Loucy (cell line): ENCODE data around the gene PPIC.

Source experiments
- H2AFZ ChIP-seq: fragments of 200-600 bp; sonication (generic); 2 replicates; pipeline ENCODE4 v1.6.0; 2016; ENCODE audit warnings: antibody characterized with exemption, mild to moderate bottlenecking, low read length, moderate library complexity
- H3F3A ChIP-seq: fragments of 200-600 bp; 2 replicates; pipeline ENCODE4 v1.6.0; 2016; ENCODE audit warnings: antibody characterized with exemption, low read depth, mild to moderate bottlenecking
- H3K27me3 ChIP-seq: fragments of 200-600 bp; sonication (generic); 2 replicates; pipeline ENCODE4 v1.6.1; 2014; ENCODE audit warnings: low read length, mild to moderate bottlenecking; ENCODE audit not compliant: insufficient read depth, poor library complexity, severe bottlenecking
- H3K36me3 ChIP-seq: fragments of 200-600 bp; sonication (generic); 2 replicates; pipeline ENCODE4 v1.6.1; 2016; ENCODE audit warnings: low read length; ENCODE audit not compliant: insufficient read depth
- H3K4me1 ChIP-seq: fragments of 200-600 bp; sonication (generic); 2 replicates; pipeline ENCODE4 v1.5.1; 2014; ENCODE audit warnings: low read length, mild to moderate bottlenecking; ENCODE audit not compliant: insufficient read depth, poor library complexity, severe bottlenecking
- H3K4me2 ChIP-seq: fragments of 200-600 bp; sonication (generic); 2 replicates; pipeline ENCODE4 v1.6.0; 2014; ENCODE audit warnings: antibody characterized with exemption, low read length, low read depth, mild to moderate bottlenecking; ENCODE audit not compliant: poor library complexity, severe bottlenecking
- H3K4me3 ChIP-seq: fragments of 200-600 bp; sonication (generic); 2 replicates; pipeline ENCODE4 v1.5.1; 2014; ENCODE audit warnings: low read length, mild to moderate bottlenecking, mixed read lengths; ENCODE audit not compliant: poor library complexity, severe bottlenecking
- H3K79me2 ChIP-seq: fragments of 200-600 bp; sonication (generic); 2 replicates; pipeline ENCODE4 v1.6.1; 2014; ENCODE audit warnings: low read length; ENCODE audit not compliant: insufficient read depth
- H3K9ac ChIP-seq: fragments of 200-600 bp; sonication (generic); 2 replicates; pipeline ENCODE4 v1.6.0; 2014; ENCODE audit warnings: mild to moderate bottlenecking, low read depth, low read length, moderate library complexity; ENCODE audit not compliant: poor library complexity, severe bottlenecking
- H3K9me2 ChIP-seq: fragments of 200-600 bp; sonication (generic); replicated peaks from 2 replicates; pipeline ENCODE4 v1.6.1; 2016; ENCODE audit warnings: low read depth, low read length, mixed read lengths
- H3K9me3 ChIP-seq: fragments of 200-600 bp; sonication (generic); 2 replicates; pipeline ENCODE4 v1.6.1; 2014; ENCODE audit warnings: mild to moderate bottlenecking, antibody characterized with exemption, low read length, low read depth; ENCODE audit not compliant: insufficient read depth
- H4K20me1 ChIP-seq: fragments of 200-600 bp; sonication (generic); 2 replicates; pipeline ENCODE4 v1.6.0; 2014; ENCODE audit warnings: antibody characterized with exemption, low read length, mild to moderate bottlenecking; ENCODE audit not compliant: insufficient read depth, poor library complexity, severe bottlenecking
- CTCF ChIP-seq: fragments of 200-600 bp; sonication (generic); conservative IDR thresholded peaks from 2 replicates; pipeline ENCODE4 v1.5.1; 2014; ENCODE audit warnings: mild to moderate bottlenecking, antibody characterized with exemption, low read length
- EZH2phosphoT487 ChIP-seq: fragments of 200-600 bp; IDR thresholded peaks from 2 replicates; pipeline ENCODE4 v1.6.1; 2018; ENCODE audit warnings: antibody characterized with exemption, mild to moderate bottlenecking, moderate library complexity, borderline replicate concordance

Gene PPIC

GRCh38 chr5:123035918-123036390 is 571 bp downstream of the PPIC start:
- no peaks in the 10 kb centered on the region for H3F3A ChIP-seq
- no peaks in the 10 kb centered on the region for H3K27me3 ChIP-seq
- no peaks in the 10 kb centered on the region for H4K20me1 ChIP-seq
- H3K9ac ChIP-seq, result no peak overlapping the region
- H2AFZ ChIP-seq, result no peak overlapping the region
- TF ChIP-seq CTCF, result no peak
- TF ChIP-seq EZH2phosphoT487, result no peak
- H3K4me3 ChIP-seq, result no peak overlapping the region
- H3K4me1 ChIP-seq, result no peaks in the 10 kb centered on the region
- H3K36me3 ChIP-seq, result no peaks in the 10 kb centered on the region
- no peaks in the 10 kb centered on the region for H3K9me2 ChIP-seq
- no peaks in the 10 kb centered on the region for H3K9me3 ChIP-seq
- no peaks in the 10 kb centered on the region for H3K79me2 ChIP-seq
- no peak overlapping the region for H3K4me2 ChIP-seq

- Histone ChIP-seq H3K4me3 (no peak overlapping the region), H3K9me2 (no peaks in the 10 kb centered on the region), H3K4me1 (no peaks in the 10 kb centered on the region), H3K27me3 (no peaks in the 10 kb centered on the region), H3K9me3 (no peaks in the 10 kb centered on the region), H4K20me1 (no peaks in the 10 kb centered on the region), H3K4me2 (no peak overlapping the region), H3F3A (no peaks in the 10 kb centered on the region), H2AFZ (no peak overlapping the region), H3K9ac (no peak overlapping the region), H3K36me3 (no peaks in the 10 kb centered on the region), H3K79me2 (no peaks in the 10 kb centered on the region)
- TF ChIP-seq EZH2phosphoT487 (no peak), CTCF (no peak)
These were observed 1.1 kb downstream of the PPIC start for GRCh38 chr5:123035360-123035917.

- Histone ChIP-seq H3K4me3 (no peak overlapping the region), H3K79me2 (no peaks in the 10 kb centered on the region), H3K4me2 (no peak overlapping the region), H3K9ac (no peak overlapping the region), H3K4me1 (no peaks in the 10 kb centered on the region), H3F3A (no peaks in the 10 kb centered on the region), H4K20me1 (no peaks in the 10 kb centered on the region), H3K9me3 (no peaks in the 10 kb centered on the region), H3K27me3 (no peaks in the 10 kb centered on the region), H2AFZ (no peak overlapping the region), H3K36me3 (no peaks in the 10 kb centered on the region), H3K9me2 (no peaks in the 10 kb centered on the region)
- TF ChIP-seq EZH2phosphoT487 (no peak), CTCF (no peak)
These were observed 3.3 kb downstream of the PPIC start for GRCh38 chr5:123033157-123033671.
